ENCODE results near the gene MASTL. TPM values are rescaled to one million over a fixed set of nuclear protein-coding genes. Genes with fewer than 3 reads are reported as not detected.

Gene MASTL
- total and polyA plus RNA-seq, 12 donors: 3.7 to 13.4 (median 6.5) TPM

- TF ChIP-seq POLR2A (IDR thresholded peaks at IDR 0.05) (no peak), CTCF (IDR thresholded peaks at IDR 0.05) (no peak)
- intact Hi-C loops (cut with DNase I): no loop called here
- Histone ChIP-seq H3K36me3 (replicated peaks in 1 of 2) (no peaks in the 10 kb centered on the region), H3K27me3 (no peaks in the 10 kb centered on the region), H3K4me1 (replicated peaks in 1 of 2) (no peaks in the 10 kb centered on the region), H3K9me3 (replicated peaks in 1 of 3) (no peaks in the 10 kb centered on the region), H3K4me3 (no peak overlapping the region), H3K27ac (no peak overlapping the region)
- 75 to 82% (median 80%) methylated on average over 2 of the region's 2 CpGs for WGBS, 4 donors
- no peak for DNase-seq
Observed at GRCh38 chr10:27190508-27190907, 35.4 kb downstream of the MASTL start.

- Histone ChIP-seq H3K9me3 (replicated peaks in 1 of 3) (no peaks in the 10 kb centered on the region), H3K4me3 (no peak overlapping the region), H3K4me1 (replicated peaks in 1 of 2) (no peaks in the 10 kb centered on the region), H3K27ac (peak overlapping the region in 3 of 5 donors; percentile 52 to 54 (median 53)), H3K27me3 (no peaks in the 10 kb centered on the region), H3K36me3 (replicated peaks in 1 of 2) (no peaks in the 10 kb centered on the region)
- DNase-seq: peak; percentile 66 to 89 (median 81)
- WGBS, 4 donors: 33 to 47% (median 43%) methylated on average over 3 of the region's 3 CpGs
- intact Hi-C loops (cut with DNase I): no loop called here
- TF ChIP-seq POLR2A (IDR thresholded peaks at IDR 0.05): peak in 1 of 2 donors; percentile 58
- TF ChIP-seq CTCF (IDR thresholded peaks at IDR 0.05): no peak
Observed at GRCh38 chr10:27192284-27192683, 37.1 kb downstream of the MASTL start.

GRCh38 chr10:27197980-27198620, 42.9 kb downstream of the MASTL start:
- H3K4me1 ChIP-seq (replicated peaks in 1 of 2): peaks cover 0 to 5% of the 10 kb centered on the region in 2 donors
- intact Hi-C loops (cut with DNase I): no loop called here
- H3K36me3 ChIP-seq (replicated peaks in 1 of 2): peaks cover 0 to 16% of the 10 kb centered on the region in 2 donors
- H3K27me3 ChIP-seq: no peaks in the 10 kb centered on the region
- TF ChIP-seq POLR2A (IDR thresholded peaks at IDR 0.05) (no peak), CTCF (IDR thresholded peaks at IDR 0.05) (no peak)
- 28 to 44% (median 37%) methylated on average over 2 of the region's 2 CpGs for WGBS, 4 donors
- H3K9me3 ChIP-seq (replicated peaks in 1 of 3): no peaks in the 10 kb centered on the region
- no peak overlapping the region for H3K4me3 ChIP-seq
- H3K27ac ChIP-seq: peak overlapping the region in 2 of 5 donors; percentile 36 to 61
- DNase-seq: peak; percentile 47 to 80 (median 63)

- WGBS, 4 donors: 74 to 98% (median 90%) methylated on average over 5 of the region's 5 CpGs
- no peaks in the 10 kb centered on the region for H3K4me1 ChIP-seq (replicated peaks in 1 of 2)
- H3K4me3 ChIP-seq: no peak overlapping the region
- no peaks in the 10 kb centered on the region for H3K27me3 ChIP-seq
- peaks cover 0 to 71% of the 10 kb centered on the region in 2 donors for H3K36me3 ChIP-seq (replicated peaks in 1 of 2)
- intact Hi-C loops (cut with DNase I): no loop called here
- no peak for TF ChIP-seq CTCF (IDR thresholded peaks at IDR 0.05)
- DNase-seq: no peak
- no peak overlapping the region for H3K27ac ChIP-seq
- H3K9me3 ChIP-seq (replicated peaks in 1 of 3): no peaks in the 10 kb centered on the region
Observed at GRCh38 chr10:27203806-27204205, 48.7 kb downstream of the MASTL start.

Measured in adrenal gland (tissue), 12 donors.